Endodermal cell (in vitro differentiated cells): ENCODE data around the gene TMEM123. TPM values are rescaled to one million over a fixed set of nuclear protein-coding genes. Genes with fewer than 3 reads are reported as not detected.

Experiments
- DNase-seq: peaks from one replicate; pipeline ENCODE4 v3.0.0-alpha.2; 2017
- H3K27ac ChIP-seq: 2 replicates; pipeline ENCODE4 v1.5.1; 2013; ENCODE audit warnings: mild to moderate bottlenecking, low read depth, low read length, moderate library complexity
- H3K27me3 ChIP-seq: 2 replicates; pipeline ENCODE4 v1.6.1; 2013; ENCODE audit warnings: mild to moderate bottlenecking, low read length, moderate library complexity; ENCODE audit not compliant: insufficient read depth, control insufficient read depth, poor library complexity, severe bottlenecking
- H3K36me3 ChIP-seq: 2 replicates; pipeline ENCODE4 v1.7.0; 2013; ENCODE audit warnings: mild to moderate bottlenecking, low read length, moderate library complexity; ENCODE audit not compliant: control insufficient read depth, insufficient read depth
- H3K4me1 ChIP-seq: one replicate; pipeline ENCODE4 v1.7.0; 2013; ENCODE audit warnings: low read length; ENCODE audit not compliant: control insufficient read depth, insufficient read depth
- H3K4me3 ChIP-seq: 2 replicates; pipeline ENCODE4 v1.5.1; 2013; ENCODE audit warnings: mild to moderate bottlenecking, low read length, moderate library complexity
- H3K9ac ChIP-seq: 2 replicates; pipeline ENCODE4 v1.6.1; 2013; ENCODE audit warnings: mild to moderate bottlenecking, low read length, moderate library complexity; ENCODE audit not compliant: poor library complexity, severe bottlenecking; ENCODE audit errors: extremely low read depth
- H3K9me3 ChIP-seq: 2 replicates; pipeline ENCODE4 v1.6.1; 2013; ENCODE audit warnings: mild to moderate bottlenecking, low read length, moderate library complexity; ENCODE audit not compliant: control insufficient read depth
- H3K27ac Mint-ChIP-seq: 2 replicates; pipeline ENCODE4 v1.8.0; 2020; ENCODE audit warnings: mixed read lengths
- H3K27me3 Mint-ChIP-seq: 2 replicates; pipeline ENCODE4 v1.8.0; 2021; ENCODE audit warnings: mild to moderate bottlenecking, mixed read lengths; ENCODE audit not compliant: insufficient read depth
- H3K36me3 Mint-ChIP-seq: 2 replicates; pipeline ENCODE4 v1.8.0; 2020; ENCODE audit warnings: low read depth, mixed read lengths
- H3K4me1 Mint-ChIP-seq: 2 replicates; pipeline ENCODE4 v1.8.0; 2020; ENCODE audit warnings: mixed read lengths
- H3K4me3 Mint-ChIP-seq: 2 replicates; pipeline ENCODE4 v1.8.0; 2020; ENCODE audit warnings: mild to moderate bottlenecking, moderate library complexity, mixed read lengths
- H3K9me3 Mint-ChIP-seq: 2 replicates; pipeline ENCODE4 v1.8.0; 2020; ENCODE audit warnings: mild to moderate bottlenecking, mixed read lengths
- WGBS, 2 experiments: methylation state at CpG; one replicate each; pipeline versions ENCODE4 v1.1.5 to v1.1.7; 2013; ENCODE audit warnings: missing lambda C conversion rate in 2 of 2, mixed read lengths in 1 of 2; ENCODE audit not compliant: insufficient coverage in 1 of 2, insufficient read length in 1 of 2; 5-methylcytosine and 5-hydroxymethylcytosine counted together
- total RNA-seq, 2 donors: library from RNA; stranded (reverse); fragmentation: NEBNext Ultra II Directional in 1 of 2; extraction: Animal tissue kit (Norgen Biotek cat#: 25700) in 1 of 2; gene quantifications; 2 replicates in 1 of 2; 3 replicates in 1 of 2; pipeline ENCODE4 v1.2.1, GENCODE V29; 2021
- TF ChIP-seq, protein P1 (sequence below): fragments of 200-600 bp; sonication (generic); conservative IDR thresholded peaks from 2 replicates; pipeline ENCODE4 v1.5.0; 2021; ENCODE audit warnings: antibody characterized with exemption, mild to moderate bottlenecking

Gene TMEM123
- total RNA-seq, 2 donors from 2014 or later = 216 to 256 TPM

DNA sequence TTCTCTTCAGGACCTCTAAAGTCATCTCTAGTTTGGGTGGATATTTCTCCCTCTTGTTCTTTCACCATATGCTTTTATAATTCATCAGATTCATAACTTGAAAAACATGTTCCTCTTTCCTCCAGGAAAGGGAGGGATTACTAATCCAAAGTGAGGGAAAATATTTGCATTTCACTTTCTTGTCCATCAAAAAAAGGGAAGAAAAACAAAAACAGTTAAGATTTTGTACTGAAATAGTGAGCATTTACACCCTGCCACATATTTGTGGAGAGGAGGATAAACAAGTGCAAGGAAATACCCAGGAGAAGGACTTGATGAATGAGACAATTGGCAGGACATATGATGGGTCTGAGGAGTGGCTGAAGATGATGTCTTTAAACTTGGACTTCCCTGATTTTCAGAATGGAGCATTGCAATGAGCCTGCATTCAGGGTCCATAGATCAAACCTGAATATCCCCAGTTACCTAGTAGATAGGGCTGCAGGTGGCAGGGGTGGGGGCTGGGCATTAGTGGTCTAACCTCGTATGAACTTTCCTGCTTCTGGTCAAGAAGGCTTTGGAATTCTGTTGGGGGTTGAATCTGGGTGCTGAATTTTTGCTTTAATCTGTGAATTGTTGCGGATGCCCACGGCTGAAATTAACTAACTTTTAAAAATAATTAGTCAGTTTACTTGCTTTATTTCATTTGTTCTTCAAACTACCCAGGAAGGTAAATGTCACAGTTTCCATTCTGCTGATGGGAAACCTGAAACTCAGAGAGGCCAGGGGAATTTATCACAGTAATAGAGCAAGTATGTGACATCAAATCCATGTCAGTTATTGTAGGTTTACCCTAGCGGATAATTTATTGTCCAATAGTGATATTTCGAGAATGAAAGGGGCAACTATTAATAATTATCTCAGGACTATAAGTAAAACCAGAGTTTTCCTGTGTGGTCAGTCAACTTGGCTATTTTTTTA lies 36.9 kb upstream of the TMEM123 start:
- WGBS, 2 experiments = 85% methylated on average over 5 of the region's 5 CpGs; no CpG with 5 or more reads in 1 of the 2 experiments
- Histone ChIP-seq H3K9ac (no peak overlapping the region), H3K4me3 (no peak overlapping the region), H3K4me1 (no peaks in the 10 kb centered on the region), H3K36me3 (no peaks in the 10 kb centered on the region), H3K27me3 (no peaks in the 10 kb centered on the region), H3K9me3 (no peaks in the 10 kb centered on the region), H3K27ac (no peak overlapping the region)
- H3K9me3 Mint-ChIP-seq = no peaks in the 10 kb centered on the region
- no peaks in the 10 kb centered on the region for H3K36me3 Mint-ChIP-seq
- no peaks in the 10 kb centered on the region for H3K4me1 Mint-ChIP-seq
- DNase-seq = no peak
- TF ChIP-seq, protein P1, sequence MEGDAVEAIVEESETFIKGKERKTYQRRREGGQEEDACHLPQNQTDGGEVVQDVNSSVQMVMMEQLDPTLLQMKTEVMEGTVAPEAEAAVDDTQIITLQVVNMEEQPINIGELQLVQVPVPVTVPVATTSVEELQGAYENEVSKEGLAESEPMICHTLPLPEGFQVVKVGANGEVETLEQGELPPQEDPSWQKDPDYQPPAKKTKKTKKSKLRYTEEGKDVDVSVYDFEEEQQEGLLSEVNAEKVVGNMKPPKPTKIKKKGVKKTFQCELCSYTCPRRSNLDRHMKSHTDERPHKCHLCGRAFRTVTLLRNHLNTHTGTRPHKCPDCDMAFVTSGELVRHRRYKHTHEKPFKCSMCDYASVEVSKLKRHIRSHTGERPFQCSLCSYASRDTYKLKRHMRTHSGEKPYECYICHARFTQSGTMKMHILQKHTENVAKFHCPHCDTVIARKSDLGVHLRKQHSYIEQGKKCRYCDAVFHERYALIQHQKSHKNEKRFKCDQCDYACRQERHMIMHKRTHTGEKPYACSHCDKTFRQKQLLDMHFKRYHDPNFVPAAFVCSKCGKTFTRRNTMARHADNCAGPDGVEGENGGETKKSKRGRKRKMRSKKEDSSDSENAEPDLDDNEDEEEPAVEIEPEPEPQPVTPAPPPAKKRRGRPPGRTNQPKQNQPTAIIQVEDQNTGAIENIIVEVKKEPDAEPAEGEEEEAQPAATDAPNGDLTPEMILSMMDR = no peak
- H3K27me3 Mint-ChIP-seq = no peaks in the 10 kb centered on the region
- no peak overlapping the region for H3K27ac Mint-ChIP-seq
- H3K4me3 Mint-ChIP-seq = no peak overlapping the region

DNA sequence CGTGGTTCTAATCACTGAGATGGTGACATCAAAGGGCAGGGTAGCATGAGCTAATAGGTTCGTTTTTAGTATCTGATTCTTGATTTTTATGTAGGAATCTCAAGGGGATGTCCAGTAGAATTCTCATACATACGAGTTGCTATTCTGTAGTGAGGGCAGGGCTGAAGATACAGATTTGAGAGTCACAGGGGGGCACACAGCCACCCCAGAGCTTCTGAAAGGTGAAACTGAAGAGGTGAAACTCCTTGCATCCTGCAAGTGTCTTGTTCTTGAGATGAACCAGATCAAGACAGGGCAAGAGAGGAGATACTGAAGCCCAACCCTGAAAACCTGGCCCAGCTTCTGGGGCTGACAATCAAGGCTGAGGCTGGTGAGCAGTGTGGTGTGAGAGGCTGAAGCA lies 35.6 kb upstream of the TMEM123 start:
- no peaks in the 10 kb centered on the region for H3K36me3 Mint-ChIP-seq
- no peaks in the 10 kb centered on the region for H3K27me3 Mint-ChIP-seq
- no peaks in the 10 kb centered on the region for H3K36me3 ChIP-seq
- no peaks in the 10 kb centered on the region for H3K9me3 Mint-ChIP-seq
- H3K27ac ChIP-seq = no peak overlapping the region
- TF ChIP-seq, protein P1 = no peak
- H3K9ac ChIP-seq = no peak overlapping the region
- no peaks in the 10 kb centered on the region for H3K9me3 ChIP-seq
- H3K27me3 ChIP-seq = no peaks in the 10 kb centered on the region
- no peak for DNase-seq
- no peaks in the 10 kb centered on the region for H3K4me1 ChIP-seq
- no peak overlapping the region for H3K27ac Mint-ChIP-seq
- no peak overlapping the region for H3K4me3 ChIP-seq
- no peak overlapping the region for H3K4me3 Mint-ChIP-seq
- H3K4me1 Mint-ChIP-seq = no peaks in the 10 kb centered on the region
- 84 to 89% methylated on average over 3 of the region's 3 CpGs for WGBS, 2 experiments

DNA sequence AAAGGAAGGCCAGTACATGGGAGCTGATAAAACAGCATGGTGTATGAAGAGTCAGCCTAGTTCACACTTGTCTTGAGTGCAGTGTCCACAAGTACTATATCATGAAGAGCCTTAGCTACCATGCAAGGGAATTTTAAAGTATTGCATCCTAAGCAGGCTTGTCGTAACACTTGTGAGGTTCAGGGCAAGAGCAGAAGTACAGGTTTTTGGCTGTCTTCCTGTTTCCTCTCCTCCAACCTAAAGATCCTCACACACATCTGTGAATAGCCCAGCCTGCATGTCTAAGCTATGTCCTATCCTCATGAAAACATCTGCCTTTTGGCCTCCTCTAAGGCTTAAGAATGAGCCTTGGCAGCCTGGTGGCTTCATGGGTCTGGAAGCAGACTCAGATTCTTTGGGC lies 34.6 kb upstream of the TMEM123 start:
- Histone ChIP-seq H3K4me1 (no peaks in the 10 kb centered on the region), H3K27ac (no peak overlapping the region), H3K4me3 (no peak overlapping the region), H3K9me3 (no peaks in the 10 kb centered on the region), H3K27me3 (no peaks in the 10 kb centered on the region), H3K9ac (no peak overlapping the region), H3K36me3 (no peaks in the 10 kb centered on the region)
- Mint-ChIP-seq H3K4me1 (no peaks in the 10 kb centered on the region), H3K27me3 (no peaks in the 10 kb centered on the region), H3K27ac (no peak overlapping the region), H3K9me3 (no peaks in the 10 kb centered on the region), H3K4me3 (no peak overlapping the region), H3K36me3 (no peaks in the 10 kb centered on the region)
- WGBS, 2 experiments = 50 to 55% methylated on average over 1 of the region's 1 CpG
- TF ChIP-seq, protein P1 = no peak
- DNase-seq = no peak
